ENCODE measurements around the gene PPA2. TPM values are rescaled to one million over a fixed set of nuclear protein-coding genes. Genes with fewer than 3 reads are reported as not detected.

Gene PPA2
- total RNA-seq, 1 experiment from 2014 or later = 76.4 TPM

DNA sequence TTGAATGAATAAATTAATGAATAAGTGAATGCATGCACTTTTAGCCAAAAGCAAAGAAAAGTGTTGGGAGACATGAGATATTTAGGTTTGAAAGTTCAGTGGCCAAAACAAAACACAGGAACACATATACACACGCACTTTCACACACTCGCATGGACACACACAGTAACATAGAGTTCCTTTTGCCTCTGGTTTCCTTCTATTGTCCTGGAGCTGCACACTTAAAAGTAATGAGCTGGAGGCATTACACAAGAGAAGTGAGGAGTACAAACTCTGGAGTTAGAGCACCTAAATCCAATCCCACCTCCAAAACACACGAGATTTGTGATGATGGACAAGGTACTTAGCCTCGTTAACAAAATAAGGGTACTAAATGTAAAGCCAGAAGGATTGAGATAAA is 18.7 kb downstream of the PPA2 start:
- no peak overlapping the region for H2BK5ac ChIP-seq (ENCODE audit: insufficient read length, low read length)
- no peak overlapping the region for H3T11ph ChIP-seq (ENCODE audit: low read length)
- TF ChIP-seq, protein P1, sequence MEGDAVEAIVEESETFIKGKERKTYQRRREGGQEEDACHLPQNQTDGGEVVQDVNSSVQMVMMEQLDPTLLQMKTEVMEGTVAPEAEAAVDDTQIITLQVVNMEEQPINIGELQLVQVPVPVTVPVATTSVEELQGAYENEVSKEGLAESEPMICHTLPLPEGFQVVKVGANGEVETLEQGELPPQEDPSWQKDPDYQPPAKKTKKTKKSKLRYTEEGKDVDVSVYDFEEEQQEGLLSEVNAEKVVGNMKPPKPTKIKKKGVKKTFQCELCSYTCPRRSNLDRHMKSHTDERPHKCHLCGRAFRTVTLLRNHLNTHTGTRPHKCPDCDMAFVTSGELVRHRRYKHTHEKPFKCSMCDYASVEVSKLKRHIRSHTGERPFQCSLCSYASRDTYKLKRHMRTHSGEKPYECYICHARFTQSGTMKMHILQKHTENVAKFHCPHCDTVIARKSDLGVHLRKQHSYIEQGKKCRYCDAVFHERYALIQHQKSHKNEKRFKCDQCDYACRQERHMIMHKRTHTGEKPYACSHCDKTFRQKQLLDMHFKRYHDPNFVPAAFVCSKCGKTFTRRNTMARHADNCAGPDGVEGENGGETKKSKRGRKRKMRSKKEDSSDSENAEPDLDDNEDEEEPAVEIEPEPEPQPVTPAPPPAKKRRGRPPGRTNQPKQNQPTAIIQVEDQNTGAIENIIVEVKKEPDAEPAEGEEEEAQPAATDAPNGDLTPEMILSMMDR (conservative IDR thresholded peaks at IDR 0.05) = no peak
- H3K14ac ChIP-seq (ENCODE audit: insufficient read depth, low read length) = no peak overlapping the region
- H3K4me2 ChIP-seq (ENCODE audit: insufficient read depth, insufficient read length, low read length) = no peak overlapping the region
- no peaks in the 10 kb centered on the region for H3K9me3 Mint-ChIP-seq
- DNase-seq = no peak
- no peak overlapping the region for H2AK5ac ChIP-seq (ENCODE audit: insufficient read length, low read length)
- H3K4me3 Mint-ChIP-seq = no peak overlapping the region
- no peak overlapping the region for H3K9ac ChIP-seq (ENCODE audit: extremely low read depth, insufficient read length, low read length)
- no peak overlapping the region for H3K23ac ChIP-seq (ENCODE audit: insufficient read length, low read depth, low read length)
- H2BK20ac ChIP-seq (ENCODE audit: low read depth, low read length, poor library complexity, severe bottlenecking) = no peak overlapping the region
- no peak overlapping the region for H3K4ac ChIP-seq (ENCODE audit: low read depth, low read length)
- H3K4me1 ChIP-seq (ENCODE audit: insufficient read depth, low read length) = no peaks in the 10 kb centered on the region
- H4K5ac ChIP-seq (ENCODE audit: insufficient read length, low read depth, low read length) = no peak overlapping the region
- peaks cover 7 to 19% of the 10 kb centered on the region in 2 experiments for H3K4me1 Mint-ChIP-seq
- no peak overlapping the region for H2BK12ac ChIP-seq (ENCODE audit: insufficient read length, low read depth, low read length)
- H4K91ac ChIP-seq (ENCODE audit: insufficient read length, low read depth, low read length) = no peak overlapping the region
- H2BK15ac ChIP-seq (ENCODE audit: low read depth, low read length) = no peak overlapping the region
- no CpG with 5 or more reads among the region's 4 CpGs for WGBS (ENCODE audit: extremely low coverage, insufficient read length, low lambda C conversion rate)
- H3K27ac ChIP-seq (ENCODE audit: insufficient read length, low read depth, low read length) = no peak overlapping the region
- peaks cover 3 to 24% (median 19%) of the 10 kb centered on the region in 3 experiments; a peak in 6 of 7 replicates for H3K36me3 Mint-ChIP-seq (ENCODE audit: insufficient read depth in 1 of 3, low read depth in 3 of 3)
- no peak overlapping the region for H3K56ac ChIP-seq (ENCODE audit: insufficient read length, low read depth, low read length)
- H3K18ac ChIP-seq (ENCODE audit: insufficient read length, low read depth, low read length) = no peak overlapping the region
- no peaks in the 10 kb centered on the region for H3K23me2 ChIP-seq (ENCODE audit: insufficient read length, low read depth, low read length, poor library complexity, severe bottlenecking)
- H4K20me1 ChIP-seq (ENCODE audit: control insufficient read depth, insufficient read depth, insufficient read length) = no peaks in the 10 kb centered on the region
- H3K79me1 ChIP-seq (ENCODE audit: insufficient read depth, low read depth, low read length, poor library complexity, severe bottlenecking) = no peaks in the 10 kb centered on the region
- H3K79me2 ChIP-seq (ENCODE audit: insufficient read depth, low read length) = no peaks in the 10 kb centered on the region; the same call in 1 of the 2 replicates
- H3K27me3 Mint-ChIP-seq (ENCODE audit: low read depth) = no peaks in the 10 kb centered on the region
- no peak overlapping the region for H2BK120ac ChIP-seq (ENCODE audit: low read depth, low read length, poor library complexity, severe bottlenecking)
- H3K27me3 ChIP-seq (ENCODE audit: insufficient read depth, low read length) = no peaks in the 10 kb centered on the region
- no peaks in the 10 kb centered on the region for H3K9me3 ChIP-seq (ENCODE audit: control insufficient read depth, low read depth, low read length)
- no peak overlapping the region for H3K27ac Mint-ChIP-seq
- H4K8ac ChIP-seq (replicated peaks; ENCODE audit: insufficient read length, low read depth, low read length) = no peak overlapping the region
- no peak overlapping the region for H2AFZ ChIP-seq (ENCODE audit: low read length)

Measured in H9 (cell line).